ENCODE results near the gene LIN52. TPM values are rescaled to one million over a fixed set of nuclear protein-coding genes. Genes with fewer than 3 reads are reported as not detected.

The LIN52 gene
- polyA plus RNA-seq, 1 donor from 2014 or later: 57.9 TPM

GRCh38 chr14:74049876-74050495, 34.8 kb upstream of the LIN52 start:
- Histone ChIP-seq H3K36me3 (ENCODE audit: insufficient read depth, low read length) (no peaks in the 10 kb centered on the region), H3K27ac (ENCODE audit: low read length) (no peak overlapping the region), H3K4me3 (ENCODE audit: low read length) (no peak overlapping the region), H3K79me2 (replicated peaks; ENCODE audit: insufficient read depth, low read length) (no peaks in the 10 kb centered on the region), H3F3A (ENCODE audit: insufficient read depth, low read length, poor library complexity, severe bottlenecking) (no peaks in the 10 kb centered on the region), H3K9ac (ENCODE audit: low read length) (no peak overlapping the region), H3K9me2 (ENCODE audit: insufficient read depth, low read length) (no peaks in the 10 kb centered on the region), H3K9me3 (ENCODE audit: low read length) (no peaks in the 10 kb centered on the region), H4K20me1 (ENCODE audit: insufficient read depth) (no peaks in the 10 kb centered on the region), H3K27me3 (ENCODE audit: insufficient read depth, low read depth, low read length) (no peaks in the 10 kb centered on the region), H2AFZ (ENCODE audit: low read depth, low read length) (no peak overlapping the region), H3K4me2 (ENCODE audit: low read length) (no peak overlapping the region)
- no peak for TF ChIP-seq EZH2 (IDR thresholded peaks at IDR 0.05; ENCODE audit: borderline replicate concordance, insufficient read depth, low read length, poor library complexity, severe bottlenecking)
- TF ChIP-seq REST (IDR thresholded peaks at IDR 0.05; ENCODE audit: borderline replicate concordance): no peak
- TF ChIP-seq SMC3 (conservative IDR thresholded peaks at IDR 0.05; ENCODE audit: poor library complexity): no peak
- no peak for TF ChIP-seq POLR2AphosphoS5 (IDR thresholded peaks at IDR 0.05)
- TF ChIP-seq MXI1 (conservative IDR thresholded peaks at IDR 0.05; ENCODE audit: poor library complexity, severe bottlenecking): no peak
- TF ChIP-seq CTCF (IDR thresholded peaks at IDR 0.05; ENCODE audit: poor library complexity, severe bottlenecking): no peak
- TF ChIP-seq TAF1 (IDR thresholded peaks at IDR 0.05; ENCODE audit: low read depth): no peak
- TF ChIP-seq EP300 (conservative IDR thresholded peaks at IDR 0.05; ENCODE audit: poor library complexity, severe bottlenecking): no peak
- no peak for TF ChIP-seq RAD21 (conservative IDR thresholded peaks at IDR 0.05)

GRCh38 chr14:74062809-74063150, 22.0 kb upstream of the LIN52 start:
- H3K4me3 ChIP-seq (ENCODE audit: low read length): no peak overlapping the region
- no peaks in the 10 kb centered on the region for H4K20me1 ChIP-seq (ENCODE audit: insufficient read depth)
- H3K27me3 ChIP-seq (ENCODE audit: insufficient read depth, low read depth, low read length): no peaks in the 10 kb centered on the region
- no peak overlapping the region for H3K4me2 ChIP-seq (ENCODE audit: low read length)
- H3K9me2 ChIP-seq (ENCODE audit: insufficient read depth, low read length): no peaks in the 10 kb centered on the region
- no peak overlapping the region for H2AFZ ChIP-seq (ENCODE audit: low read depth, low read length)
- TF ChIP-seq CTCF (IDR thresholded peaks at IDR 0.05; ENCODE audit: poor library complexity, severe bottlenecking) (no peak), REST (IDR thresholded peaks at IDR 0.05; ENCODE audit: borderline replicate concordance) (no peak), EZH2 (IDR thresholded peaks at IDR 0.05; ENCODE audit: borderline replicate concordance, insufficient read depth, low read length, poor library complexity, severe bottlenecking) (no peak), MXI1 (conservative IDR thresholded peaks at IDR 0.05; ENCODE audit: poor library complexity, severe bottlenecking) (no peak), POLR2AphosphoS5 (IDR thresholded peaks at IDR 0.05) (no peak), TAF1 (IDR thresholded peaks at IDR 0.05; ENCODE audit: low read depth) (no peak), SMC3 (conservative IDR thresholded peaks at IDR 0.05; ENCODE audit: poor library complexity) (no peak), RAD21 (conservative IDR thresholded peaks at IDR 0.05) (no peak), EP300 (conservative IDR thresholded peaks at IDR 0.05; ENCODE audit: poor library complexity, severe bottlenecking) (no peak)
- no peaks in the 10 kb centered on the region for H3F3A ChIP-seq (ENCODE audit: insufficient read depth, low read length, poor library complexity, severe bottlenecking)
- H3K9ac ChIP-seq (ENCODE audit: low read length): no peak overlapping the region
- no peak overlapping the region for H3K27ac ChIP-seq (ENCODE audit: low read length)
- H3K9me3 ChIP-seq (ENCODE audit: low read length): no peaks in the 10 kb centered on the region
- H3K36me3 ChIP-seq (ENCODE audit: insufficient read depth, low read length): no peaks in the 10 kb centered on the region
- no peaks in the 10 kb centered on the region for H3K79me2 ChIP-seq (replicated peaks; ENCODE audit: insufficient read depth, low read length)
